ENCODE results near the gene POLA1.

The POLA1 gene

GRCh38 chrX:24993879-24994278 lies 300.2 kb downstream of the POLA1 start:
- H3K9me3 ChIP-seq (ENCODE audit: control insufficient read depth, low read length), result no peaks in the 10 kb centered on the region
- H3K9ac ChIP-seq, result no peak overlapping the region
- no peaks in the 10 kb centered on the region for H3K79me2 ChIP-seq
- H3K27ac ChIP-seq, result no peak overlapping the region
- H3K4me1 ChIP-seq, result no peaks in the 10 kb centered on the region
- H3K36me3 ChIP-seq (ENCODE audit: control insufficient read depth, insufficient read depth, low read length), result no peaks in the 10 kb centered on the region
- H2AFZ ChIP-seq, result no peak overlapping the region
- no peak overlapping the region for H3K4me3 ChIP-seq (ENCODE audit: low read depth, low read length)
- H3K4me2 ChIP-seq (ENCODE audit: low read length), result no peak overlapping the region
- TF ChIP-seq CTCF (IDR thresholded peaks at IDR 0.05), result no peak
- H3K27me3 ChIP-seq (ENCODE audit: control insufficient read depth, insufficient read depth, low read length), result no peaks in the 10 kb centered on the region

- Histone ChIP-seq H3K4me3 (ENCODE audit: low read depth, low read length) (no peak overlapping the region), H3K27ac (no peak overlapping the region), H3K36me3 (ENCODE audit: control insufficient read depth, insufficient read depth, low read length) (no peaks in the 10 kb centered on the region), H2AFZ (no peak overlapping the region), H3K27me3 (ENCODE audit: control insufficient read depth, insufficient read depth, low read length) (no peaks in the 10 kb centered on the region), H3K79me2 (no peaks in the 10 kb centered on the region), H3K9ac (no peak overlapping the region), H3K4me1 (no peaks in the 10 kb centered on the region), H3K9me3 (ENCODE audit: control insufficient read depth, low read length) (no peaks in the 10 kb centered on the region), H3K4me2 (ENCODE audit: low read length) (no peak overlapping the region)
- TF ChIP-seq CTCF (IDR thresholded peaks at IDR 0.05), result no peak
Measured at GRCh38 chrX:24996096-24996709, 302.5 kb downstream of the POLA1 start.

- H3K9ac ChIP-seq, result no peak overlapping the region
Measured at GRCh38 chrX:24999511-24999910, 305.8 kb downstream of the POLA1 start.

GRCh38 chrX:25001808-25002660 lies 308.3 kb downstream of the POLA1 start:
- H3K9me3 ChIP-seq (ENCODE audit: control insufficient read depth, low read length), result no peaks in the 10 kb centered on the region
- H3K36me3 ChIP-seq (ENCODE audit: control insufficient read depth, insufficient read depth, low read length), result no peaks in the 10 kb centered on the region
- H2AFZ ChIP-seq, result no peak overlapping the region
- H3K9ac ChIP-seq, result no peak overlapping the region
- no peaks in the 10 kb centered on the region for H3K27me3 ChIP-seq (ENCODE audit: control insufficient read depth, insufficient read depth, low read length)
- TF ChIP-seq CTCF (IDR thresholded peaks at IDR 0.05), result no peak
- H3K4me1 ChIP-seq, result no peaks in the 10 kb centered on the region
- H3K79me2 ChIP-seq, result no peaks in the 10 kb centered on the region
- no peak overlapping the region for H3K27ac ChIP-seq
- no peak overlapping the region for H3K4me2 ChIP-seq (ENCODE audit: low read length)
- H3K4me3 ChIP-seq (ENCODE audit: low read depth, low read length), result no peak overlapping the region

More at GRCh38 chrX:24999511-24999910, 305.8 kb downstream of the POLA1 start:
- no peaks in the 10 kb centered on the region for H3K79me2 ChIP-seq
- no peaks in the 10 kb centered on the region for H3K36me3 ChIP-seq (ENCODE audit: control insufficient read depth, insufficient read depth, low read length)
- H3K27me3 ChIP-seq (ENCODE audit: control insufficient read depth, insufficient read depth, low read length), result no peaks in the 10 kb centered on the region
- H2AFZ ChIP-seq, result no peak overlapping the region
- TF ChIP-seq CTCF (IDR thresholded peaks at IDR 0.05), result no peak
- H3K4me3 ChIP-seq (ENCODE audit: low read depth, low read length), result no peak overlapping the region
- no peaks in the 10 kb centered on the region for H3K4me1 ChIP-seq
- no peaks in the 10 kb centered on the region for H3K9me3 ChIP-seq (ENCODE audit: control insufficient read depth, low read length)
- H3K4me2 ChIP-seq (ENCODE audit: low read length), result no peak overlapping the region
- no peak overlapping the region for H3K27ac ChIP-seq

Measured in parathyroid adenoma (tissue), 2 donors.